Erythroblast (primary cell): ENCODE measurements around the gene ATP2B3.
A peak's percentile ranks its signal among the peaks of the same experiment; 100 is the strongest.

Experiments
- GATA1 ChIP-seq: IDR thresholded peaks from 2 replicates; pipeline ENCODE4 v1.6.1; 2011; ENCODE audit warnings: low read depth, mild to moderate bottlenecking, control low read depth, low read length, moderate library complexity
- POLR2A ChIP-seq: IDR thresholded peaks from 2 replicates; pipeline ENCODE4 v1.6.1; 2011; ENCODE audit warnings: mild to moderate bottlenecking, low read length

- TF ChIP-seq POLR2A: peak; percentile 45
- no peak for TF ChIP-seq GATA1
Observed at GRCh38 chrX:153470411-153471363, 46.8 kb upstream of the ATP2B3 start, which contains the start of gene HAUS7.
